Measurements from ENCODE around the gene EPHA4.
A peak's percentile ranks its signal among the peaks of the same experiment; 100 is the strongest.
"Not testable (repeated sequence)": the region's sequence is repeated elsewhere in the genome, so short reads cannot be mapped to it uniquely, and the experiment has no call there.

Gene EPHA4

GRCh38 chr2:221517696-221518151 lies 54.4 kb downstream of the EPHA4 start:
- peak; percentile 19 for DNase-seq
- in situ Hi-C loops (cut with MboI; ENCODE audit: low pct_unique_long_range_greater_than_20kb, low sequenced_read_pairs) = no loop called here

DNA sequence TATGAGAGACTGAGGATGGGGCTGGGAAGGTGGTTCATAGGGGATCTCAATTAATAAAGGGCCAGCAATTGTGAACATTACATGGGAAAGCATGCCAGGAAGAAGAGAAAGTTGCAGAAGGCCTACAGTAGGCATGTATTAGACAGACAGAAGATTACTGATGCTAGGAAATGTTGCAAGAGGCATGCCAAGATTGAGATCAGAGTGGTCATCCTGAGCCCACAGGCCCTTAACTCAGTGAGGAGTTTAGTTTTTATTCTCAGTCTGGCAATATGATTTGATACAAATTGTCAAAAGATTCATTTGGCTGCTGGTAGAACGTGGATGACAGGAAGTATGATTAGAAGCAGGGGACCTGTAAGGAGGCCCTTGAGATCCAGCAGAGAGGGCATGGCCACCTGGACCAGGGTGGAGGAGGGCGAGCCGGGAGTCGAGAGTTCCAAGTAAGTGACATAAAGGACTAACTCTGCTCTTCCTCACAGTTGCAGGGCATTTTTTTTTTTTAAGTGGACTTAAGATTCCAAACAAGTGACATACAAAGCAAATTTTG lies 54.9 kb downstream of the EPHA4 start:
- in situ Hi-C loops (cut with MboI; ENCODE audit: low pct_unique_long_range_greater_than_20kb, low sequenced_read_pairs) = no loop called here

GRCh38 chr2:221515864-221516263 lies 56.2 kb downstream of the EPHA4 start:
- DNase-seq = no peak
- in situ Hi-C loops (cut with MboI; ENCODE audit: low pct_unique_long_range_greater_than_20kb, low sequenced_read_pairs) = no loop called here

More for the DNA sequence above, 54.9 kb downstream of the EPHA4 start:
- no peak for DNase-seq

DNA sequence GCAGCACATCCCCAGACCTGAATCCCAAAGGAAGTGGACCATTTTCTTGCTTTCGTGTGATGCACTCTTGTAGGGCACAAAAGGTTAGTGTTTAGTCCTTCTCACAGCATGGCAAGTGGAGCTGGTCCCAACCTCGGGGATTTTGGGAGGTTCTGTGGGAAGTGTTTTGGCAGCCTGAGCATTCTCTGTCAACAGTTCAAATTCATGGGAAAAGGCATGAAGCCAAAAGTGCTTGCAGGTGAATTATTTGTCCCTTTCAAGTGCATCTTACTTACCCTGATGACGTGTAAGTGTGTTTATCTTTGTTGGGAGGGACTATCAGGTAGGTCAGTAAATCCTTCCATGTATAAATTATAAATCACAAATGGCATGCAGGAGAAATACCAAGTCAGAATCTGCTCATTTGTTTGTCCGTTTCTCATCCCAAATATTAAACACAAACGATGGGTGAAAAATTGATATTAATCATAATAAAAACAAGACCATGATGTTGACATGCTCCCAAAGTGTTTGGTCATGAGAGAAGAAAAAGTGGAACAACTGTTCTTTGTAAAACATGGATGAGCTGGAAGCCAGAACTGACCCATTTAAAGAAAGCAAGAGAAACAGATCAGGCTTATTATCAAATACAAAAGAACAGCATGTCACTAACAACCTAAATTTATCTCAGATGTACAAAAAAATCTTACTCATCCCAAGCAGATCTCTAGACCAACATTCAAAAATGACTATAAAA lies 57.6 kb downstream of the EPHA4 start:
- in situ Hi-C loops (cut with MboI; ENCODE audit: low pct_unique_long_range_greater_than_20kb, low sequenced_read_pairs) = no loop called here
- DNase-seq = no peak

DNA sequence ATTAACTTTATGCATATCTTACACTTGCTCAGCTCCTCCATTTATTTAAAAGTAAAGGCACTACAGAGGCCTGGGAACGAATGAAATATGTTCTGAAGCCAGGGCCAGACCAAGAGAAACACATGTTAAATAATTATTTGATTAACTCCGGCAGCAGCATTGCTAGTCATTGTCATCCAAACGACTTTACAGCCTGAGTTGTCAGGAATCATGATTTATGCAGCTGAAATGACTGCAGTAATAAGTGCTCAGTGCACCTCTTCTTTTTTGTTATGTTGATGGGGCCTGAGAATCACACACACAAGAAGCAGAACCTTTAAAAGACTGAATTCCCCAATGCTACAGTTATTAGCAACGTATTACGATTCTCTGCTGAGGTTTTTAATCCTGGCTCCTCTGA lies 58.9 kb downstream of the EPHA4 start:
- in situ Hi-C loops (cut with MboI; ENCODE audit: low pct_unique_long_range_greater_than_20kb, low sequenced_read_pairs) = no loop called here

DNA sequence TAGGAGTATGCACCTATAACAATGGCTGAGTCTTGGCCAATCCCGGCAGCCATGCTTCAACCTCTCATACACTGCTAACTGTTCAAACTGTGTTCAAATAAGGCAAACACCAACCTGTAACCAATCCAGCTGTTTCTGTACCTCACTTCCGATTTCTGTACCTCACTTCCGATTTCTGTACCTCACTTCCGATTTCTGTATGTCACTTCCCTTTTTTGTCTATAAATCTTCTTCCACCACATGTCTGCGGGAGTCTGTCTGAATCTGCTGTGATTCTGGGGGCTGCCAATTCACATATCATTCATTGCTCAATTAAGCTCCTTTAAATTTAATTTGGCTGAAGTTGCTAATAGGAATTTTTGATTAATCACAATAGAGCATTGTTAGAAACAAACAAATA lies 60.8 kb downstream of the EPHA4 start:
- in situ Hi-C loops (cut with MboI; ENCODE audit: low pct_unique_long_range_greater_than_20kb, low sequenced_read_pairs) = not testable (repeated sequence)
- DNase-seq = peak; percentile 34

More for the DNA sequence above, 58.9 kb downstream of the EPHA4 start:
- no peak for DNase-seq

- in situ Hi-C loops (cut with MboI; ENCODE audit: low pct_unique_long_range_greater_than_20kb, low sequenced_read_pairs) = no loop called here
- no peak for DNase-seq
These were observed 65.6 kb downstream of the EPHA4 start for GRCh38 chr2:221506469-221506868.

GRCh38 chr2:221505605-221506004 lies 66.5 kb downstream of the EPHA4 start:
- in situ Hi-C loops (cut with MboI; ENCODE audit: low pct_unique_long_range_greater_than_20kb, low sequenced_read_pairs) = no loop called here
- DNase-seq = no peak

- DNase-seq = no peak
- in situ Hi-C loops (cut with MboI; ENCODE audit: low pct_unique_long_range_greater_than_20kb, low sequenced_read_pairs) = no loop called here
These were observed 67.2 kb downstream of the EPHA4 start for GRCh38 chr2:221504905-221505304.

DNA sequence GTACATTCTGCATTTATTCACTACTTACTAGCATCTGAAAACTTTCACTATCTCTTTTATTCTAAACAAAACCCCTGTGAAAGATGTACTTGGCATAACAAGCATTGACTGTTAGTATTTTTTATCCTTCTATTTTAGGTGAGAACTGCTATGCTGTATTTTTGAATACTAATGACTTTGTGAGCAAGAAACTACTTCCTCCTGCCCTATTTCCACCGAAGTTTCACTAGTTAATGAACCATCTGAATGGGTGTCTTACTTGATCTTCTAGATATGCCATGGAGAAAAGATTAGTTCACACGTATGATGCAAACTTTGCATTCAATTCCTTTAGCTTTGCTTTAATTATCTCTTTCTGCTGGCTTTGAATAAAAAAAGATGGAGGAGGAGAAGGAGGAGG lies 68.1 kb downstream of the EPHA4 start:
- DNase-seq = no peak
- in situ Hi-C loops (cut with MboI; ENCODE audit: low pct_unique_long_range_greater_than_20kb, low sequenced_read_pairs) = no loop called here

GRCh38 chr2:221502270-221503010 lies 69.7 kb downstream of the EPHA4 start:
- DNase-seq = no peak

DNA sequence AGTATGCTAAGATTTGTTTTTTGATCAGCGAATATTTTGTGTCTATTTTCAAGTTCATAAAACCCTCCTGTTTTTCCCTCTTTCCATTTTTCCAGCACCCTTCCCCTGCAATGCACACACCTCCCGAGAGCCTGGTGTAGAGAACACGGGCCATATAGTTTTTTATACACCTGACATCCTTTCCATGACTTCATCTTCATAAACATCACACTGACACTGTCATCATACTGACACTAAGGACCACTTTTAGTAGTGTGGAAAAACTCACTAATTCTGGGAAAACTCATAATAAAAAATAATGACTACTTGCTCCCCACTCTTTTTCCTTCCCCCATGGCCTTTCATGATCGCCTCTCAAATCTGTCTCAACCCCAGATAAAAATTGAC lies 70.2 kb downstream of the EPHA4 start:
- in situ Hi-C loops (cut with MboI; ENCODE audit: low pct_unique_long_range_greater_than_20kb, low sequenced_read_pairs) = no loop called here
- DNase-seq = no peak

More at GRCh38 chr2:221502270-221503010, 69.7 kb downstream of the EPHA4 start:
- in situ Hi-C loops (cut with MboI; ENCODE audit: low pct_unique_long_range_greater_than_20kb, low sequenced_read_pairs) = no loop called here

DNA sequence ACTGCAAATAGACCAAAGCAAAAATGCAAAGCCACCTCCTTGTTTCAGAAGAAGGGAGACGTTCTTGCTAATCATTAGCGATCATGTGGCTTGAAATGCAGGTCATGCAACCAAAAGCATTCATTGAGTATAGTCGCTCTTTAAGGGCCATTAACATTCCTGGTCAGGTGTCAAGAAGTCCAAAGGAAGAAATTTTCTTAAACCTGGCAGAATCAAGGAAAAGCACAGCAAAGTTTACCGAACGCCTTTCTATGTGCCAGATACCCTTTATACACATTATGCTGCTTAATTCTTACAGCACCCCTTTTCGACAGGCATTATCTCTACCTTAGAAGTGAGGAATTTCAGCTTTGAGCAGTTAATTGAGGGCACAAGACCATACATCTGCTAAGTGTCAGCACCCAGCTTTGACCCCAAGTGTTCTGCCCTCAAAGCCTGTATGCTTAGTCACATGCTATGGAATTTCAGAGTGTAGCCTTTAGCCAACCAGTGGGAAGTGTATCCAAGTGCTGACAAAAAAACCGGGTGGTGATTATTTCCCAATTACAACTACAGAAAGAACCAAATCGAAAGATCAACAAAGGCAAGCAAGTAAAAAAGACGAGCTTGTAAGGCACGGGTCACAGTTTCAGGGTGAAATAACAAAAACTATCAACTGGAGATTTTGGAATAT lies 70.8 kb downstream of the EPHA4 start:
- DNase-seq = no peak
- in situ Hi-C loops (cut with MboI; ENCODE audit: low pct_unique_long_range_greater_than_20kb, low sequenced_read_pairs) = no loop called here

DNA sequence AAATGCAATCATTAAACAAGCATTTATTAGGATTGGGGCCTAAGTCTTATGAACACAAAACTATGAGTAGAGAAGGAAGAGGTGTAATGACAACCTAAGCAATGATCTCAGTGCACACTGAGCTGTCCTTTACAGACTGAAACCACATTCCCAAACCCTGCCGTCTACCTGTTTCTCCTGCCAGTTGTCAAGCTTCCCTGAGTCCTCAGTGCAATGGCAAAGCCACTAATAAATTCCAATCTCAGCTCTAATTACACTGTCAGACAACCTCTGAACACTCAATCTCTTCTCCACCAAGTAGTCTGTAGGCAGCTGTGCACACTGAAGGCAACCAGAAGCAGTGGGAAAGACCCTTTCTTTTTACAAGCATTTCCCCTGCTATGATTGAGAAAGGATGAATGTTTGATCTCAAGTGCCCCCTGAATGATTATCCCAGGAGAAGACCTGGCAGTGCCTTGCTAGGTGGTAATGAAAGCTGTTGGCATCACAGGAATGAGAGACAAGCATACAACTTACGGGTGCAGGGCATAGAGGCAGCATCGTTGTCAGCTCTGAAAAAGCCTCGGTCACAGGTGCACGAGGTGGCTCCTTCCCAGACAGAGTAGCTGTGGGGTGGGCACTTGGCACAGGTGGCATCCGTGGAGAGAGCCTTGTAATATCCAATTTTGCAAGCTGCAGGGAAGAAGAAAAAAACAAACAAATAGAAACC lies 71.4 kb downstream of the EPHA4 start:
- in situ Hi-C loops (cut with MboI; ENCODE audit: low pct_unique_long_range_greater_than_20kb, low sequenced_read_pairs) = no loop called here

GRCh38 chr2:221495731-221496130 lies 76.4 kb downstream of the EPHA4 start:
- in situ Hi-C loops (cut with MboI; ENCODE audit: low pct_unique_long_range_greater_than_20kb, low sequenced_read_pairs) = no loop called here
- DNase-seq = no peak

More for the DNA sequence above, 71.4 kb downstream of the EPHA4 start:
- no peak for DNase-seq

GRCh38 chr2:221494556-221494955 lies 77.5 kb downstream of the EPHA4 start:
- DNase-seq = no peak
- in situ Hi-C loops (cut with MboI; ENCODE audit: low pct_unique_long_range_greater_than_20kb, low sequenced_read_pairs) = no loop called here

DNA sequence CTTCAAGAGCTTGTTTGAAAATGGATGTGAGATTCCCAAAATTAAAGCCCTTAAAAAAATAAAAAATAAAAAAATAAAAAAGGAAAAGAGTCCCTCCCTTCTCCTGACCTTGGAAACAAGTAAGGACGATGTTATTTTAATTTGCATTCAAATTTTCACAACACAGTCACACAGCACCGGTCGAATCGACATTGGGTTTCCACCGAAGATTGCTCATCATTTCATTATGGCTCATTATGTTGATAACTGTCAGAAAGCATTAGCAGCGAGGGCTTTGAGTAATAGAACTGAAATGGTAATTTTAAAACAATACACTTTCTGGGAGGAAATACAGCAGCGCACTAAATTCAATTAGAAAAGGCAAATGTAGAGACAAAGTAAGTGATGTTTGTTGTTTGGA lies 78.7 kb downstream of the EPHA4 start:
- in situ Hi-C loops (cut with MboI; ENCODE audit: low pct_unique_long_range_greater_than_20kb, low sequenced_read_pairs) = no loop called here
- no peak for DNase-seq

DNA sequence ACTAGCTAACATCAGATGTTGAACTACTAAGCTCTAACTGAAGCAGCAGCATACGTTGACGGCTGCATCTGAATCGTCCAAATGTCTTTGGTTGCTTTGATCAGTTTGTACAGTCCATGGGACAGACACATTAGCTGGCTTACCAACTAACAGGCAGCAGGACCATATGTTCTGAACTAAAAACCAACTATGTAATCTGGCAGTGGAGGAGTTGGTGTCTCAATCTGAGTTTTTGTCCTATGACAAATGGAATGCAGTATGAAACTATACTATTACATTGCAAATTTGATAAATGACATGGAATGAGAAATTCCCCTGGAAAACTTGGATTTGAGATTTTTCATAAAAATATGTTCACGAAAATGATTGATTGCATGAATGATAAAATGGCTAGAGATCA lies 79.5 kb downstream of the EPHA4 start:
- no peak for DNase-seq
- in situ Hi-C loops (cut with MboI; ENCODE audit: low pct_unique_long_range_greater_than_20kb, low sequenced_read_pairs) = no loop called here

GRCh38 chr2:221490506-221491060 lies 81.5 kb downstream of the EPHA4 start:
- in situ Hi-C loops (cut with MboI; ENCODE audit: low pct_unique_long_range_greater_than_20kb, low sequenced_read_pairs) = no loop called here
- no peak for DNase-seq

All from KBM-7 (cell line).